ENCODE measurements around the gene KLHL14.

The KLHL14 gene

GRCh38 chr18:32629981-32630700, 142.7 kb downstream of the KLHL14 start:
- no peak for DNase-seq

- DNase-seq, result no peak
Measured at GRCh38 chr18:32629292-32629691, 143.5 kb downstream of the KLHL14 start.

- DNase-seq, result no peak
Measured at GRCh38 chr18:32624182-32624723, 148.6 kb downstream of the KLHL14 start.

GRCh38 chr18:32623563-32623962, 149.3 kb downstream of the KLHL14 start:
- DNase-seq, result no peak
